Right atrium auricular region (tissue), 2 donors: ENCODE data around the gene MECR. TPM values are rescaled to one million over a fixed set of nuclear protein-coding genes. Genes with fewer than 3 reads are reported as not detected.

ENCODE experiments used
- DNase-seq: peaks from one replicate; pipeline ENCODE4 v3.0.0-alpha.2; 2019; ENCODE audit warnings: low spot score
- H3K27ac ChIP-seq, 2 donors: fragments of 200-600 bp; sonication (generic); 1 replicate in 1 of 2; 2 replicates in 1 of 2; pipeline ENCODE4 v1.5.1; 2016 to 2019
- H3K27me3 ChIP-seq, 2 donors: fragments of 200-600 bp; sonication (generic); one replicate each; pipeline versions ENCODE4 v1.5.1 to v1.6.0; 2017 to 2019
- H3K36me3 ChIP-seq: fragments of 200-600 bp; sonication (generic); one replicate; pipeline ENCODE4 v1.5.1; 2016
- H3K4me1 ChIP-seq, 2 donors: fragments of 200-600 bp; sonication (generic); one replicate each; pipeline versions ENCODE4 v1.5.1 to v1.6.0; 2017 to 2019
- H3K4me3 ChIP-seq, 2 donors: fragments of 200-600 bp; sonication (generic); 1 replicate in 1 of 2; 2 replicates in 1 of 2; pipeline ENCODE4 v1.5.1; 2017 to 2019; ENCODE audit warnings: mild to moderate bottlenecking in 1 of 2, moderate library complexity in 1 of 2
- H3K9me3 ChIP-seq, 2 donors: fragments of 200-600 bp; sonication (generic); one replicate each; pipeline ENCODE4 v1.5.1; 2019
- total RNA-seq, 2 donors: library from RNA; depleted of rRNA; stranded (reverse); fragments of >200 nt; gene quantifications; one replicate each; pipeline ENCODE4 v1.1.0, GENCODE V29; 2016
- TF ChIP-seq, protein P1 (sequence below), 2 donors: fragments of 200-600 bp; sonication (generic); IDR thresholded peaks; one replicate each; pipeline ENCODE4 v1.5.1; 2019; ENCODE audit warnings: antibody characterized with exemption in 2 of 2

The MECR gene
- total RNA-seq, 2 donors from 2014 or later: 18.4 to 24.3 TPM

GRCh38 chr1:29197993-29198392 is 32.7 kb downstream of the MECR start:
- H3K27ac ChIP-seq: no peak overlapping the region
- H3K36me3 ChIP-seq: peaks cover 61% of the 10 kb centered on the region
- no peak overlapping the region for H3K4me3 ChIP-seq
- DNase-seq: no peak
- TF ChIP-seq, protein P1, sequence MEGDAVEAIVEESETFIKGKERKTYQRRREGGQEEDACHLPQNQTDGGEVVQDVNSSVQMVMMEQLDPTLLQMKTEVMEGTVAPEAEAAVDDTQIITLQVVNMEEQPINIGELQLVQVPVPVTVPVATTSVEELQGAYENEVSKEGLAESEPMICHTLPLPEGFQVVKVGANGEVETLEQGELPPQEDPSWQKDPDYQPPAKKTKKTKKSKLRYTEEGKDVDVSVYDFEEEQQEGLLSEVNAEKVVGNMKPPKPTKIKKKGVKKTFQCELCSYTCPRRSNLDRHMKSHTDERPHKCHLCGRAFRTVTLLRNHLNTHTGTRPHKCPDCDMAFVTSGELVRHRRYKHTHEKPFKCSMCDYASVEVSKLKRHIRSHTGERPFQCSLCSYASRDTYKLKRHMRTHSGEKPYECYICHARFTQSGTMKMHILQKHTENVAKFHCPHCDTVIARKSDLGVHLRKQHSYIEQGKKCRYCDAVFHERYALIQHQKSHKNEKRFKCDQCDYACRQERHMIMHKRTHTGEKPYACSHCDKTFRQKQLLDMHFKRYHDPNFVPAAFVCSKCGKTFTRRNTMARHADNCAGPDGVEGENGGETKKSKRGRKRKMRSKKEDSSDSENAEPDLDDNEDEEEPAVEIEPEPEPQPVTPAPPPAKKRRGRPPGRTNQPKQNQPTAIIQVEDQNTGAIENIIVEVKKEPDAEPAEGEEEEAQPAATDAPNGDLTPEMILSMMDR (IDR thresholded peaks at IDR 0.05): no peak
- no peaks in the 10 kb centered on the region for H3K9me3 ChIP-seq
- peaks cover 0 to 9% of the 10 kb centered on the region in 2 donors for H3K4me1 ChIP-seq
- no peaks in the 10 kb centered on the region for H3K27me3 ChIP-seq

- no peak overlapping the region for H3K4me3 ChIP-seq
- H3K27me3 ChIP-seq: no peaks in the 10 kb centered on the region
- TF ChIP-seq, protein P1 (IDR thresholded peaks at IDR 0.05): peak in 1 of 2 donors; percentile 44
- no peak overlapping the region for H3K27ac ChIP-seq
- peaks cover 62% of the 10 kb centered on the region for H3K36me3 ChIP-seq
- DNase-seq: no peak
- H3K4me1 ChIP-seq: peaks cover 0 to 7% of the 10 kb centered on the region in 2 donors
- H3K9me3 ChIP-seq: no peaks in the 10 kb centered on the region
These were observed 33.2 kb downstream of the MECR start for GRCh38 chr1:29197590-29197924.

DNA sequence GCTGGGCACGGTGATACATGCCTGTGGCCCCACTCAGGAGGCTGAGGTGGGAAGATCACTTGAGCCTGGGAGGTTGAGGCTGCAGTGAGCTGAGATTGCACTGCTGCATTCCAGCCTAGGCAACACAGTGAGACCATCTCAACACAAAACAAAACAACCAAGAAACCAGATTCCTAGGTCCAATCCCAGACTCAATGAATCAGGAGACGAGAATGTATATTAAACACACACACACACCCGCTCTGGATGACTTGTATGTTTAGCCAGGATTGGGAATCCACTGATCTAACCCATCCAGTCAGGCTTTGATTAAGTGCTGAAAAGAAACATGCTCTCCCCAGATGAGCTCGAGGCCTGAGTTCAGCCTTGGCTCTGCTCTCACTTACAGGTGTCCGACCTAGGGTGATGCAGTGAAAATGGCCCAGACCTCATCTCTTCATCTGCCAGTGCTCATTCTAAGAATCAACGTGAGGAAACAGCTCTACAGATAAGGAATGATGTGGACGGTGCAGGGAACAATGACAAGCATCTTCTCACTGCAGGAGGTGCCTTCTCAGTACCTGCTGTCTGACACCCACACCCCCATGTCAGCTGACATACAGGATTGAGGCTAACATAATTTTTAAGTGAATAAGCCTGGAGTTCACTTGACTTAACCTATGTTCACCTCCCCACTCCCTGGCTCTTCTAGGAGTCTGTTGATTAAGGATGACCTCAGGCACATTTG is 33.7 kb downstream of the MECR start:
- Histone ChIP-seq H3K27ac (no peak overlapping the region), H3K36me3 (peaks cover 62% of the 10 kb centered on the region), H3K4me1 (peaks cover 0 to 2% of the 10 kb centered on the region in 2 donors), H3K4me3 (no peak overlapping the region), H3K27me3 (no peaks in the 10 kb centered on the region), H3K9me3 (no peaks in the 10 kb centered on the region)
- TF ChIP-seq, protein P1 (IDR thresholded peaks at IDR 0.05): no peak
- DNase-seq: no peak

GRCh38 chr1:29195881-29196291 is 34.8 kb downstream of the MECR start:
- Histone ChIP-seq H3K27me3 (no peaks in the 10 kb centered on the region), H3K9me3 (no peaks in the 10 kb centered on the region), H3K4me1 (no peaks in the 10 kb centered on the region), H3K4me3 (no peak overlapping the region), H3K36me3 (peaks cover 53% of the 10 kb centered on the region), H3K27ac (no peak overlapping the region)
- TF ChIP-seq, protein P1 (IDR thresholded peaks at IDR 0.05): no peak
- DNase-seq: no peak

DNA sequence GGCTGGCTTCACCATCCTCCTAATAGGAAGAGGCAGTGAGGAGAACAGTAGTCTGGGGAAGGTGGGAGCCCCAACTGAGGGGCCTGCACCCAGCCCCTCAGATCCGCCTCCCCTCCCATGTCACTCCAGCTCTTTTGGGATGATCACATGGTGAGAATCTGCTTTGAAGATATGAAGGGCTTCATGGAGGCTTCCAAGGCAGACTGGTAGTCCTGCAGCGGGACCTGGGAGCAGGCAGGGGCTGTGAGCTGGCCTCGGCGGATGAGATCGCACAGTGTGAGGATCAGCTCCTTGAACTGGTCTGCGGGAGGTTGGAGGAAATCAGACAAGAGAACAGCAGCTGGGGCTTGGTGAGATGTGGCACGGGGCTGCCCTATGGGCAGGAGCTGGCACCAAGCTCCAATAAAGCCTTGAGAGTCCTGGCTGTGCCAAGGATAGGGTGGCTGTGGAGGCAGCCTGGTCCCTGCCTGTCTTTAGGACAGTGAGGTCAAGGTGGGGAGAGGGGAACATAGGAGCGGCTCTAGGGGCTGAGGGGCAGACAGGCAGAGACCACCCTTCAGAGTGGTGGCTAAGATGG is 36.8 kb downstream of the MECR start:
- Histone ChIP-seq H3K4me3 (no peak overlapping the region), H3K4me1 (no peaks in the 10 kb centered on the region), H3K27me3 (no peaks in the 10 kb centered on the region), H3K27ac (no peak overlapping the region), H3K9me3 (no peaks in the 10 kb centered on the region), H3K36me3 (peaks cover 35% of the 10 kb centered on the region)
- DNase-seq: no peak
- TF ChIP-seq, protein P1 (IDR thresholded peaks at IDR 0.05): no peak
